Retinal pigment epithelial cell (primary cell): ENCODE measurements around the gene ANKDD1A.

Experiments used
- DNase-seq: peaks from one replicate; pipeline ENCODE4 v3.0.0-alpha.2; 2010; ENCODE audit warnings: low read depth
- H3K4me3 ChIP-seq: 2 replicates; pipeline ENCODE4 v1.5.1; 2011; ENCODE audit warnings: mild to moderate bottlenecking, low read length, control low read depth, moderate library complexity
- TF ChIP-seq, protein P1 (sequence below): conservative IDR thresholded peaks from 2 replicates; pipeline ENCODE4 v1.5.1; 2011; ENCODE audit warnings: low read depth, low read length, control low read depth, inconsistent platforms

Gene ANKDD1A

DNA sequence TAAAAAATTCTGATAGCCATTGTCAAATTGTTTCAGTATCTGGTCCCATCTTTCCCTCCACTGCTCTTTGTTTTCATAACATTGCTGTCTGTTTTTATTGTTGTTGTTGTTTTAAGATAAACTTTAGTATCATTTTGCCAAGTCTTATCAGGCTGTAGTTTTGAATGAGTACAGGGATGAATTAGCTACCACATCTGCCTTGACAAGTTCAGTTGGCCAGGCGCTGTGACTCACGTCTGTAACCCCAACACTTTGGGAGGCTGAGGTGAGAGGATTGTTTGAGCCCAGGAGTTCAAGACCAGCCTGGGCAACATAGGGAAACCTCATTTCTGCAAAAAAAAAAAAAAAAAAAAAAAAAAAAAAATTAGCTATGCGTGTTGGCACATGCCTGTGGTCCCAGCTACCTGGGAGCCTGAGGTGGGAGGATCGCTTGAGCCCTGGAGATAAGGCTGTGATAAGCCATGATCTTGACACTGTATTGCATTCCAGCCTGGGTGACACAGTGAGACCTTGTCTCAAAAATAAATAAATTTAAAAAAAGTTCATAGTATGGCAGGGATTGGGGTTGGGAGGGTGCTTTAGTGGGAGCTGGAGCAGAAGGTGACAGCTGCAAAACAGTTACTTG lies 8.3 kb upstream of the ANKDD1A start:
- no peak for DNase-seq
- no peak overlapping the region for H3K4me3 ChIP-seq
- TF ChIP-seq, protein P1, sequence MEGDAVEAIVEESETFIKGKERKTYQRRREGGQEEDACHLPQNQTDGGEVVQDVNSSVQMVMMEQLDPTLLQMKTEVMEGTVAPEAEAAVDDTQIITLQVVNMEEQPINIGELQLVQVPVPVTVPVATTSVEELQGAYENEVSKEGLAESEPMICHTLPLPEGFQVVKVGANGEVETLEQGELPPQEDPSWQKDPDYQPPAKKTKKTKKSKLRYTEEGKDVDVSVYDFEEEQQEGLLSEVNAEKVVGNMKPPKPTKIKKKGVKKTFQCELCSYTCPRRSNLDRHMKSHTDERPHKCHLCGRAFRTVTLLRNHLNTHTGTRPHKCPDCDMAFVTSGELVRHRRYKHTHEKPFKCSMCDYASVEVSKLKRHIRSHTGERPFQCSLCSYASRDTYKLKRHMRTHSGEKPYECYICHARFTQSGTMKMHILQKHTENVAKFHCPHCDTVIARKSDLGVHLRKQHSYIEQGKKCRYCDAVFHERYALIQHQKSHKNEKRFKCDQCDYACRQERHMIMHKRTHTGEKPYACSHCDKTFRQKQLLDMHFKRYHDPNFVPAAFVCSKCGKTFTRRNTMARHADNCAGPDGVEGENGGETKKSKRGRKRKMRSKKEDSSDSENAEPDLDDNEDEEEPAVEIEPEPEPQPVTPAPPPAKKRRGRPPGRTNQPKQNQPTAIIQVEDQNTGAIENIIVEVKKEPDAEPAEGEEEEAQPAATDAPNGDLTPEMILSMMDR: no peak

DNA sequence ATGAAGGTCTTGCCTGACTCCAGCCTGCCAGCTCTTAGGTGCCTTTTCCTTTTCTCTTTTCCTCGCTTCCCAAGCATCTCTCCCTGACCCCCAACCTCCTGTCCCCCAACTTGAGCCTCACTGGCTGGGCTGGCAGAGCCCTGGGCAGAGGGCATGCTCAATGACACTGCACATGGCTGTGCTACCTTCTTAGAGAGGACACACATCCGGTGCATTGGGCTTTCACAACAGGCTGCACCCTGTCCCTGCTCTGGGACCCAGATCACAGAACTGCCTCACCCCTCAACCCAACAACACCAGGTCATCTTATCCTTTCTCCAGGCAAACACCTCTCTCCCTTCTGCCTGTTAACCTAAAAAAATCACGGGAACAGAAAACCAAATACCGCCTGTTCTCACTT lies 7.5 kb upstream of the ANKDD1A start:
- no peak overlapping the region for H3K4me3 ChIP-seq
- no peak for DNase-seq
- TF ChIP-seq, protein P1: no peak

DNA sequence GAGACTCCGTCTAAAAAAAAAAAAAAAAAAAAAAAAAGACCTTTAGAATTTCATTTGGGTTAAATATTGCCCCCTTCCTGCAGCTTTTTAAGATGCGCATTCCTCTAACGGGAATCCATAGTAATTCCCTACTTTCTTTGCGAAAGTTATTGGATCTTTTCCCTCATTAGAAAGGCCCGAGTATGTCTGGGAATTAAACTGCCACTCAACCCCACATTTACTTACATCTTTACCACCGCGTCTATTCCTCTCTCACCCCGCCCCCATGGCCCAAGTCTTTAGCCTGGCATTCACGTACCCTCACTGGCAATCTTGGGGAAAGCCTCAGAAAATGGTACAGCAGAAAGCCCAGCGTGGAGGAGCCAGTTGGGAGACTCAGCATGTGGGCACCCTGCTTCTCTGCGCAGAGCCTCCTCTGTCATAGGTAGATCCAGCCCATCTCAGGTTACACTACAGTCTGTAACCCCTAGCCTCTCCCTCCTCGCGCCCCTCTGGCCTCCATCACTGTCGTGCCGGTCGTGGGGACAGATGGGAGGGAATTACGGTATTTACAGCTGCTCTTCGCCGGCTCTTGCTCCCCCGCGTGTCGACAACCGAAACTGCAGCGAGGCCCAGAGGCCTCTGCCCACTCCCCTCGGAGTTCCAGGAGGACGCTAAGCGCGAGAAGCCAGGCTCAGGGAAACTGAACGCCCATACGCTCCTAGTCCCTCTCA lies 6.4 kb upstream of the ANKDD1A start:
- TF ChIP-seq, protein P1: peak; percentile 89
- H3K4me3 ChIP-seq: peak overlapping the region; percentile 50
- DNase-seq: no peak

DNA sequence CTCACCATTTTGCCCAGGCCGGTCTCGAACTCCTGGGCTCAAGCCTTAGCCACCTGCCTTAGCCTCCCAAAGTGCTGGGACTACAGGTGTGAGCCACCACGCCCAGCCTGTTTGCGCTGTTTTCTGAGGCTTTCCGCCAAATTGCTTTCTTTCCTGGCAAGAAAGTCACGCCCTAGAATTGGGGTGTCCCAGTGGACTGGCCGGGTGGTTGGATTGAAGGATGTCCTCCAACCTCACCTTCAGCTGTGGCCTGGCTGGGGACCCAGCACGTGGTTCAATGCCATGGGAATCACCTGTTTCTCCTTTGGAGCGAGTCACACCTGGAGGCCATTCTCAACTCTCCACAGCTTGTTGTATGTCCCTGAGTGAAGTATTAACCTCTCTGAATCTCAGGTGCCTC lies 5.8 kb upstream of the ANKDD1A start:
- TF ChIP-seq, protein P1: no peak
- no peak for DNase-seq
- H3K4me3 ChIP-seq: no peak overlapping the region

DNA sequence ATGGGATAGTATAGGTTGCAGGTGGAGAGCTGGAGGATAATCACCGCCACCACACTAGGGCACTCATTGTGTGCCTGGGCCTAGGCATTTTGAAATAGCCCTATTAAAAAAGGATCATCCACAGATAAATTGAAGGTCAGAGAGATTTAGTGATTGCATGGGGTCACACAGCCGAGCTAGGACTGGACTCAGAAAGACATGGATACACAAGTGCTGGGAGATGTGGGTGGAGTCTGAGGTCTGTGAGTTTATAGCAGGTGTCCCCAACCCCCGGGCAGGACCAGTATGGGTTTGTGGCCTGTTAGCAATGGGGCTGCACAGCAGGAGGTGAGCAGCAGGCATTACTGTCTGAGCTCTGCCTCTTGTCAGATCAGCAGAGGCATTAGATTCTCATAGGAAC lies 5.3 kb upstream of the ANKDD1A start:
- no peak for DNase-seq
- TF ChIP-seq, protein P1: no peak
- no peak overlapping the region for H3K4me3 ChIP-seq

DNA sequence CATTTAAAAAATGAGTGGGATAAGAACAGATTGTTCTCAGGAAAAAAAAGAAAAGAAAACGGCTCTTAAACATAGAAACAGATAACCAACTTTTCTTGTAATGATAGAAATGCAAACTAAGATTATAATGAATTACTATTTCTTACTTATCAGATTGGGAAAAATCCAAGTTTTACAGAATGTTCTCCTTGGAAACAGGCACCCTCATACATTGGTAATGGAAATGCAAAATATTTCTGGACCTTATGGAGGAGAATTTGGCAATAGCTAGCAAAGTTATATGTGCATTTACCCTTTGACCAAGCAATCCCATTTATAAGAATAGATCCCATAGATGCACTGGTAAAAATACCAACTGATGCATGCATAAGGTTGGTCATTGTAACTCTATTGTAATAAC lies 3.7 kb upstream of the ANKDD1A start:
- no peak for DNase-seq
- H3K4me3 ChIP-seq: no peak overlapping the region
- TF ChIP-seq, protein P1: no peak

DNA sequence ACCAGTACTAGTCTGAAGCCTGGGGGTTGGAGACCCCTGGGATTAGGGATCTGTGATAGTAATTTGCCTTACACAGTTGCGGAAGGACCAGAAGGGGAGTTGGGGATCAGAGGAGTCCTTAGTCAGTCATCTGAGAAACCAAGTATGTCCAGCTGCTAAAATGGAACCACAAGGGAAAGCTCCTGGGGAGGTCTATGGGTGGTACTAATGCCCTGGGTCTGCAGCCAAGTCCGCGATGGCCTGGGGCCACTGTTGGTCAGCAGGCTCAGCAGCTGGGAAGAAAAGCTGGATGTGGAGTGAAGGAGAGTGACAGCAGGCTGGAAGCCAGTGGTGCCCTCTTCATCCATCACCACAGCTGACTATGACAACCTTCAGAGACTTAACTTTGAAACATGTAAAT lies 2.2 kb upstream of the ANKDD1A start:
- DNase-seq: no peak

More for the DNA sequence above, 2.2 kb upstream of the ANKDD1A start:
- TF ChIP-seq, protein P1: no peak
- H3K4me3 ChIP-seq: no peak overlapping the region
